Natural killer cell treated with Interleukin-12 subunit alpha and Interleukin-12 subunit beta and Interleukin-15 and Interleukin-18, amount 100 ng/mL, for 72 hours (primary cell): ENCODE results near the gene PAFAH1B2. TPM values are rescaled to one million over a fixed set of nuclear protein-coding genes. Genes with fewer than 3 reads are reported as not detected.
"Not testable (repeated sequence)": the region's sequence is repeated elsewhere in the genome, so short reads cannot be mapped to it uniquely, and the experiment has no call there.

Experiments
- ATAC-seq, 2 donors: fragments of 150-1000 bp; cut with Tn5 transposase in 1 of 2; sonication (Bioruptor Pico), chemical (Tn5 transposase) in 1 of 2; 2 replicates each; pipeline ENCODE4 v1.10.0; 2021
- DNase-seq: peaks from one replicate; pipeline ENCODE4 v3.0.0; 2022; ENCODE audit warnings: low spot score
- H3K27ac Mint-ChIP-seq, 2 donors: 1 replicate in 1 of 2; 2 replicates in 1 of 2; pipeline ENCODE4 v1.8.0; 2022; ENCODE audit warnings: mixed read lengths in 2 of 2, mild to moderate bottlenecking in 1 of 2, moderate library complexity in 1 of 2
- H3K27me3 Mint-ChIP-seq, 2 donors: 1 replicate in 1 of 2; 2 replicates in 1 of 2; pipeline ENCODE4 v1.8.0; 2022; ENCODE audit warnings: mixed read lengths in 2 of 2
- H3K36me3 Mint-ChIP-seq: one replicate; pipeline ENCODE4 v1.8.0; 2022; ENCODE audit warnings: mixed read lengths
- H3K4me1 Mint-ChIP-seq, 2 donors: 1 replicate in 1 of 2; 2 replicates in 1 of 2; pipeline ENCODE4 v1.8.0; 2022; ENCODE audit warnings: low read depth in 2 of 2, mixed read lengths in 2 of 2, mild to moderate bottlenecking in 1 of 2
- H3K4me3 Mint-ChIP-seq: one replicate; pipeline ENCODE4 v1.8.0; 2022; ENCODE audit warnings: mixed read lengths
- H3K9me3 Mint-ChIP-seq: 2 replicates; pipeline ENCODE4 v1.8.0; 2022; ENCODE audit warnings: mixed read lengths
- total RNA-seq, 2 donors: library from RNA; stranded (reverse); gene quantifications; one replicate each; pipeline ENCODE4 v1.2.3, GENCODE V29; 2022

The PAFAH1B2 gene
- total RNA-seq, 2 donors from 2014 or later = 60.6 to 76.7 TPM

DNA sequence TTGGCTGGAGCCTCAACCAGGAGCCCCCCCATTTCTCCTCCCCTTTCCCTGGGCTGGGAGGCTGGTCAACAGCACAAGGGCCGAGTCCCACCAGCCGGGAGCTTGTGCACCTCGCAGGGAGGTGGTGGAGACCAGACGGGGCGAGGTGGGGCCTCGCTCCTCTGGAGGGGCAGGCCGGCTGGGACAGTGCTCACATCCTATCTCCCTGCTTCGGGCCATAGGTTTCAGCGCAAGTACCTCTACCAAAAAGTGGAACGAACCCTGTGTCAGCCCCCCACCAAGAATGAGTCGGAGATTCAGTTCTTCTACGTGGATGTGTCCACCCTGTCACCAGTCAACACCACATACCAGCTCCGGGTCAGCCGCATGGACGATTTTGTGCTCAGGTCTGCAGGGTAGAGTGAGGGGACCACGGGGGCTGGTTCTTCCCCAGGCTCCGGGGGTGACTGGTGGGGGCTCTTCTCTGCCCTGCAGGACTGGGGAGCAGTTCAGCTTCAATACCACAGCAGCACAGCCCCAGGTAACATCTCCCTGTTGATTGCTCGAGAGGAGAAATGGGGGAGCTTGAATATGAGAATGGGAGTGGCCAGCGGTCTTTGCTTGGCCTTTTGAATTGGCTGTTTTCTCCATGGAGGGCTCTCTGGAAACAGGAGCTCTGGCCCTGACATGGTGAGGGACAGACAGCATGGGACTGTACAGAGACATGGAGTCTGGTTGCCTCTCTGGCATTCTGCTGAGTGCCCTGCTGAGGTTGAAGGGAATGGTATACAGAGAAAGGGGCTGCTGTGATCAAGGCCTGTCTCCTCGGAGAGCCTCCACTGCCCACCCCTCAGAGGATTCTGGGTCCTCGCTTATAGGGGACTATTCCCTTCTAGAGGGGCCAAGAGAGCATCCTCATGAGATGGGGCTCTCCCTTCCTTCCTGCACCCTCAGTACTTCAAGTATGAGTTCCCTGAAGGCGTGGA, 37.8 kb downstream of the PAFAH1B2 start:
- DNase-seq = no peak
- no peak overlapping the region for H3K4me3 Mint-ChIP-seq

GRCh38 chr11:117182551-117182935, 38.5 kb downstream of the PAFAH1B2 start:
- ATAC-seq = no peak
- Mint-ChIP-seq H3K27me3 (no peaks in the 10 kb centered on the region), H3K27ac (no peak overlapping the region), H3K4me3 (no peak overlapping the region), H3K9me3 (no peaks in the 10 kb centered on the region), H3K36me3 (no peaks in the 10 kb centered on the region), H3K4me1 (peaks cover 27 to 30% of the 10 kb centered on the region in 2 donors)
- DNase-seq = no peak

More for the DNA sequence above, 37.8 kb downstream of the PAFAH1B2 start:
- no peak overlapping the region for H3K27ac Mint-ChIP-seq
- H3K27me3 Mint-ChIP-seq = no peaks in the 10 kb centered on the region
- no peaks in the 10 kb centered on the region for H3K9me3 Mint-ChIP-seq
- peaks cover 27 to 28% of the 10 kb centered on the region in 2 donors for H3K4me1 Mint-ChIP-seq
- no peak for ATAC-seq
- no peaks in the 10 kb centered on the region for H3K36me3 Mint-ChIP-seq

DNA sequence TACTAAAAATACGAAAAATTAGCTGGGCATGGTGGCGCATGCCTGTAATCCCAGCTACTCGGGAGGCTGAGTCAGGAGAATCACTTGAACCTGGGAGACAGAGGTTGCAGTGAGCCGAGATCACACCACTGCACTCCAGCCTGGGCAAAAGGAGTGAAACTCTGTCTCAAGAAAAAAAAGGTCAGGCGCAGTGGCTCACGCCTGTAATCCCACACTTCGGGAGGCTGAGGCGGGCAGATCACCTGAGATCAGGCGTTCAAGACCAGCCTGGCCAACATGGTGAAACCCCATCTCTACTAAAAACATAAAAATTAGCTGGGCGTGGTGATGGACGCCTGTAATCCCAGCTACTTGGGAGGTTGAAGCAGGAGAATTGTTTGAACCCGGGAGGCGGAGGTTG, 39.1 kb downstream of the PAFAH1B2 start:
- not testable (repeated sequence) for H3K4me3 Mint-ChIP-seq, DNase-seq

DNA sequence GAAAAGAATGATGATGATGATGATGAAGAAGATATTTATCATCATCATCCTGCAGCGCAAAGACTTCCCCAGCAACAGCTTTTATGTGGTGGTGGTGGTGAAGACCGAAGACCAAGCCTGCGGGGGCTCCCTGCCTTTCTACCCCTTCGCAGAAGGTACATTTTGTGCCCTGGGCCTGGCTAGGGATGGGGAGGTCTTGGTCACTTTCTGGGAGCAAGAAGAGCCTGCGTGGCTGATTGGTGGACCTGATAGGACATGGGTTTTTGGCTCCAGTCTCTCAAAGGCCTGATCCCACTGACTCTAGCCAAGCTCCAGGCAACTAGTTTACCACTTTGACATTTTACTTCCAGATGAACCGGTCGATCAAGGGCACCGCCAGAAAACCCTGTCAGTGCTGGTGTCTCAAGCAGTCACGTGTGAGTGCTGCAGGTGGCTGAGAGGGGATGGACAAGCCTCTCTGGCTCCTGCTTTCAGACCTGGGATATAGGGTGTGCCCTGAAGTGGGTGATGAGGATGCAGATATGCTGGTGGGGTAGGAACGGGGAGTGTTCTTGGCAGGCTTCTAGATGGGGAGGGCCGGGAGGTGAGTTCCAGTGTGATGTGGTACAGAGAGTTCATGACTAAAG, 39.8 kb downstream of the PAFAH1B2 start:
- no peak for DNase-seq
- peaks cover 20 to 21% of the 10 kb centered on the region in 2 donors for H3K4me1 Mint-ChIP-seq
- peak overlapping the region in 1 of 2 donors; percentile 18 for H3K27ac Mint-ChIP-seq
- no peak overlapping the region for H3K4me3 Mint-ChIP-seq
- no peaks in the 10 kb centered on the region for H3K9me3 Mint-ChIP-seq
- H3K36me3 Mint-ChIP-seq = no peaks in the 10 kb centered on the region
- no peak for ATAC-seq
- H3K27me3 Mint-ChIP-seq = no peaks in the 10 kb centered on the region

More for the DNA sequence above, 39.1 kb downstream of the PAFAH1B2 start:
- not testable (repeated sequence) for H3K36me3 Mint-ChIP-seq, H3K9me3 Mint-ChIP-seq, H3K27ac Mint-ChIP-seq, H3K27me3 Mint-ChIP-seq, ATAC-seq
- peaks cover 23 to 24% of the 10 kb centered on the region in 2 donors for H3K4me1 Mint-ChIP-seq

DNA sequence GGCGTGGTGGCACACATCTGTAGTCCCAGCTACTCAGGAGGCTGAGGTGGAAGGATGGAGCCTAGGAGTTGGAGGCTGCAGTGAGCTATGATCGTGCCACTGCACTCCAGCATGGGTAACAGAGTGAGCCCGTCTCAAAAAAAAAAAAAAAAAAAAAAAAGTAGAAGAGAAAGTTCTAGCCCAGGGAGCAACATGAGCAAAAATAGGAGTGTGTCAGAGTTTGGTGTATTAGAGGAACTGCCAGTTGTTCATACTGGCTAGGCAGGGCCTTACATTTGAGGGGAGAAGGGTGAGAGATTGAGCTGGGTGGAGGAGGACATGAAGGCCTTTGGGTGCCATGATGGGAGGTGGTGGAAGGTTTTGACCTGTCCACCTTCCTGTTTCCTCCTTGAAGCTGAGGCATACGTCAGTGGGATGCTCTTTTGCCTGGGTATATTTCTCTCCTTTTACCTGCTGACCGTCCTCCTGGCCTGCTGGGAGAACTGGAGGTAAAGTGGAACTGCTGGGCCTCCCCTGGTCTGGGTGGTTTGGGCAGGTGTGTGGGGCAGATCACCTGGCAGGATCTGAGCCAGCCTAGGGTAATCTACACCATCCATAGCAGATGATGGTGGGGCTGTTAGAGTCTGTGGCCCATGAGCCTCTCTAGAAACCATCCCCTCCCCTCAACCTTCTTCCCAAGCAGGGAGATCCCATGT, 41.8 kb downstream of the PAFAH1B2 start:
- no peak for DNase-seq

DNA sequence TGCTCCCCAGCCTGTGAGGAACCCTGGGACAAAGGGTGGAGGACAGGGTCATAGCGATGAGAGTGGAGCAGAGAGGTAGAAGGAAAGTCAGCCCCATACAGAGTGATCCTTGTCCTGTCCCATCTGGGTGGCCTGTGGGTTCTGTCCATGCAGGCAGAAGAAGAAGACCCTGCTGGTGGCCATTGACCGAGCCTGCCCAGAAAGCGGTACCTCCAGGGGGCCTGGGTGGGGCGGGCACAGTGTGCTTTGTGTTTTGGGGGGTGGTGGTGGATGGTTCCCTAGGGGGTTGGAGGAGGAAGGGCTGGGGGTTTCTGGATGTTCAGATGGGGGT, 42.3 kb downstream of the PAFAH1B2 start:
- ATAC-seq = no peak
- no peaks in the 10 kb centered on the region for H3K36me3 Mint-ChIP-seq
- no peaks in the 10 kb centered on the region for H3K27me3 Mint-ChIP-seq
- H3K4me1 Mint-ChIP-seq = peaks cover 0 to 7% of the 10 kb centered on the region in 2 donors
- peak overlapping the region in 1 of 2 donors; percentile 82 for H3K27ac Mint-ChIP-seq
- H3K4me3 Mint-ChIP-seq = no peak overlapping the region
- no peaks in the 10 kb centered on the region for H3K9me3 Mint-ChIP-seq
- no peak for DNase-seq

More for the DNA sequence above, 41.8 kb downstream of the PAFAH1B2 start:
- peak overlapping the region in 1 of 2 donors; percentile 82 for H3K27ac Mint-ChIP-seq
- no peaks in the 10 kb centered on the region for H3K27me3 Mint-ChIP-seq
- ATAC-seq = no peak
- H3K9me3 Mint-ChIP-seq = no peaks in the 10 kb centered on the region
- H3K4me1 Mint-ChIP-seq = peaks cover 3 to 10% of the 10 kb centered on the region in 2 donors
- no peaks in the 10 kb centered on the region for H3K36me3 Mint-ChIP-seq
- H3K4me3 Mint-ChIP-seq = no peak overlapping the region

- H3K27ac Mint-ChIP-seq = peak overlapping the region in 1 of 2 donors; percentile 40
- no peaks in the 10 kb centered on the region for H3K9me3 Mint-ChIP-seq
- DNase-seq (no peak), ATAC-seq (no peak)
- H3K4me1 Mint-ChIP-seq = peaks cover 0 to 7% of the 10 kb centered on the region in 2 donors
- H3K4me3 Mint-ChIP-seq = no peak overlapping the region
- no peaks in the 10 kb centered on the region for H3K36me3 Mint-ChIP-seq
- no peaks in the 10 kb centered on the region for H3K27me3 Mint-ChIP-seq
These were observed 42.9 kb downstream of the PAFAH1B2 start for GRCh38 chr11:117187007-117187406.

- DNase-seq (no peak), ATAC-seq (no peak)
- no peaks in the 10 kb centered on the region for H3K9me3 Mint-ChIP-seq
- H3K27me3 Mint-ChIP-seq = no peaks in the 10 kb centered on the region
- H3K27ac Mint-ChIP-seq = no peak overlapping the region
- H3K4me1 Mint-ChIP-seq = peaks cover 0 to 7% of the 10 kb centered on the region in 2 donors
- H3K4me3 Mint-ChIP-seq = no peak overlapping the region
- no peaks in the 10 kb centered on the region for H3K36me3 Mint-ChIP-seq
These were observed 43.3 kb downstream of the PAFAH1B2 start for GRCh38 chr11:117187428-117187798.

DNA sequence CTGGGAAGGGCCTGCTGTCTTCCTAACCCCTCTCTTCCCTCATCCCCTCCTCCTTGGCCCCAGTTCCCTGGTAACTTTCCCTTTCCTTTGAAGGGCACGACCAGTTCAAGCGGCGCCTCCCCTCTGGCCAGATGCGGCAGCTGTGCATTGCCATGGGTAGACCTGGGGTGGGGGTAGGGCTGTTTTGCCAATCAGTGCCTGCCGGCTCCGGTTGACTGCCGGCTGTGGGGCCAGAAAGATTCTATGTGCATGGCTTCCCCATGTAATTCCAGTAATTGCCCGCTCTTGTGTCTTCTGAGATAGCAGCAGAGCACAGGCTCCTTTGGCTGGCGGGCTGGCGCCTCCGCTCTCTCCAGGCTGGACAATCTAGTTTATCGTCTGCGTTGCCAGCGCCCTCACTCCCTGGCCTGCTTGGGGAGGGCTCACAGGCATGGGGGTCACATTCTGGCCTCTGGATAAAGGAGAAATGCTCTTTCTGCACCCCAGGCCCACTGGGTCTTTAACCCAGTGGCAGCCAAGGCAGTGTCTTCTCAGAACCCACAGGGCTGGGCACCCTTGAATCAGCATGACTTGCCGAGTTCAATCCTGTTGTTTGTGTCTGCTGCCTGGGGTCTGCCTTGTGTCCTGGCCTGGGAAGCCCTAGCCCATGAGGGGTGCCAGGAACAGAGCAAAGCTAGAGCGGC, 43.9 kb downstream of the PAFAH1B2 start:
- Mint-ChIP-seq H3K4me3 (no peak overlapping the region), H3K27ac (no peak overlapping the region), H3K9me3 (no peaks in the 10 kb centered on the region), H3K4me1 (peaks cover 0 to 3% of the 10 kb centered on the region in 2 donors), H3K36me3 (no peaks in the 10 kb centered on the region), H3K27me3 (no peaks in the 10 kb centered on the region)
- DNase-seq (no peak), ATAC-seq (no peak)

DNA sequence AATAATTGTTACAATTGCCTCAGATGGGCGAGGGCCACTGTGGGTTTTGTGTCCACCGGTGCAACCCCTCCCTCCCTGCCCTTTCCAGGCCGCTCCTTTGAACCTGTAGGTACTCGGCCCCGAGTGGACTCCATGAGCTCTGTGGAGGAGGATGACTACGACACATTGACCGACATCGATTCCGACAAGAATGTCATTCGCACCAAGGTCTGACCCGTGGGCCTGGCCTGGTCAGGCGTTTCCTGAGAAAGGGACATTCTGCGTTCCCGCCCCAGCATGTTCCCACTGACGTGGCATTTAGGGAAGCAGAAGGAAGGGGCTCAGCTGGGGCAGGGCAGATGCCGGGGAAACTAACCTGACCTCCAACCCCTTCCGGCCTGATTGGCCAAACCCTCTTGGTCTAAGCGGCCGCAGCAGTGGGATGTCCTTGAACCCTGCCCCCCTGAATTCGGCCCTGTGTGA, 44.6 kb downstream of the PAFAH1B2 start:
- no peaks in the 10 kb centered on the region for H3K27me3 Mint-ChIP-seq
- ATAC-seq = no peak
- no peak overlapping the region for H3K27ac Mint-ChIP-seq
- no peaks in the 10 kb centered on the region for H3K9me3 Mint-ChIP-seq
- DNase-seq = no peak
- peaks cover 0 to 3% of the 10 kb centered on the region in 2 donors for H3K4me1 Mint-ChIP-seq
- no peaks in the 10 kb centered on the region for H3K36me3 Mint-ChIP-seq
- no peak overlapping the region for H3K4me3 Mint-ChIP-seq

- DNase-seq = no peak
- Mint-ChIP-seq H3K27me3 (no peaks in the 10 kb centered on the region), H3K27ac (no peak overlapping the region), H3K36me3 (no peaks in the 10 kb centered on the region), H3K4me3 (no peak overlapping the region), H3K4me1 (peaks cover 0 to 3% of the 10 kb centered on the region in 2 donors), H3K9me3 (no peaks in the 10 kb centered on the region)
- ATAC-seq = no peak
These were observed 45.3 kb downstream of the PAFAH1B2 start for GRCh38 chr11:117189191-117189940.

GRCh38 chr11:117189941-117190544, 46.0 kb downstream of the PAFAH1B2 start:
- no peaks in the 10 kb centered on the region for H3K27me3 Mint-ChIP-seq
- no peak for DNase-seq
- H3K9me3 Mint-ChIP-seq = no peaks in the 10 kb centered on the region
- no peaks in the 10 kb centered on the region for H3K36me3 Mint-ChIP-seq
- no peak overlapping the region for H3K4me3 Mint-ChIP-seq
- peaks cover 0 to 3% of the 10 kb centered on the region in 2 donors for H3K4me1 Mint-ChIP-seq
- H3K27ac Mint-ChIP-seq = no peak overlapping the region
- no peak for ATAC-seq
